GM19351 (cell line): ENCODE measurements around the gene TADA2B.

Source experiments
- ATAC-seq: cut with Tn5 transposase; IDR thresholded peaks from one replicate; pipeline ENCODE4 v1.9.1; 2021; ENCODE audit warnings: mild to moderate bottlenecking, moderate library complexity; ENCODE audit not compliant: unreplicated experiment

TADA2B gene, protein sequence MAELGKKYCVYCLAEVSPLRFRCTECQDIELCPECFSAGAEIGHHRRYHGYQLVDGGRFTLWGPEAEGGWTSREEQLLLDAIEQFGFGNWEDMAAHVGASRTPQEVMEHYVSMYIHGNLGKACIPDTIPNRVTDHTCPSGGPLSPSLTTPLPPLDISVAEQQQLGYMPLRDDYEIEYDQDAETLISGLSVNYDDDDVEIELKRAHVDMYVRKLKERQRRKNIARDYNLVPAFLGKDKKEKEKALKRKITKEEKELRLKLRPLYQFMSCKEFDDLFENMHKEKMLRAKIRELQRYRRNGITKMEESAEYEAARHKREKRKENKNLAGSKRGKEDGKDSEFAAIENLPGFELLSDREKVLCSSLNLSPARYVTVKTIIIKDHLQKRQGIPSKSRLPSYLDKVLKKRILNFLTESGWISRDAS

DNA sequence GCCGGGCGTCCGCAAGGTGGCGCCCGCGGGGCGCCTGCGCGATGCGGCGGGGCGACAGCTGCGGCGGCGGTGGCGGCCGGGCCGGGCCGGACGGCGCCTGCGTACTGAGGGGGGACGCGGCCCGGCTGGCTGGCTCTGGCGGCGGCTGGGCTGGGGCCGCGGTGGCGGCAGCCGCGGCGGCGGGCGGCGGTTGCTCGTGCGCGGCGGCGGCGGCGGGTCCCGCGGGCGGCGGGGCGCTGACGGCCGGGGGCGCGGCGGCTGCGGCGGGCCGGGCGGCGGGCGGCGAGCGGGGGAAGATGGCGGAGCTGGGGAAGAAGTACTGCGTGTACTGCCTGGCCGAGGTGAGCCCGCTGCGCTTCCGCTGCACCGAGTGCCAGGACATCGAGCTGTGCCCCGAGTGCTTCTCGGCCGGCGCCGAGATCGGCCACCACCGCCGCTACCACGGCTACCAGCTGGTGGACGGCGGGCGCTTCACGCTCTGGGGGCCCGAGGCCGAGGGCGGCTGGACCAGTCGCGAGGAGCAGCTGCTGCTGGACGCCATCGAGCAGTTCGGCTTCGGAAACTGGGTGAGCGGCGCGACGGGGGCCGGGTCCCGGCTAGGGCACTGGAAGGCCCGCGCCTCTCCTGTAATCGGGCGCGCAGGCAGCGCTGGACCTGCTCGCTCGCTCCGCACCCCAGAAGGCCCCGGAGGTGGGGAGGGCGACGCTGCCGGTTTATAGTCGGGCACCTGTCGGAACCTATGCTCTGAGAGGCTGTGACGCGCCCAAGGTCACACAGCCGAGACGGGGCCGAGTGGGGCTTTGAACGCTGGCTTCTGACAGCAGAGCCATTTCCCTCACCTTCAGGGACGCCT, at the start of gene TADA2B:
TADA2B (plus strand) TSS at position 89 of the 853 bp plus-strand sequence; CDS start at position 297, 208 bp downstream.
- peak; percentile 24 for ATAC-seq

DNA sequence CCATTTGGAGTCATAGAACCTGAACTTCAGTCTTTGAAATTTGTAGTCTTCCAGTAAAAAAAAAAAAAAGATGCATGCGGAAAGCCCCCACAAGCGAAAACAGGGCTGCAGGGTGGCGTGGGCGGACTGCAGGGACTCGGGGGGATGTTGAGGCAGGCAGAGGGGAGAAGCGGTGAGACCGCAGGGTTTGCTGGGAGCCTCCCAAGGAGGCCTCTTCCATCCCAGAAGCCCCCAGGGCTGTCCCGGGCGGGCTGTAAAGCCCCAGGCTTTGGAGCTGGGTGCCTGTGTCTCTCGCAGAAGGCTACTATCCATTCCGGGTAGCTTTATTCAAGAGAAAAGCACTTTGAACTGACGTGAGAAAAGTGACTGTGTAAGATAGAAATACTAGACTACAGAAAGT, 46.7 kb upstream of the TADA2B start:
- ATAC-seq = no peak

DNA sequence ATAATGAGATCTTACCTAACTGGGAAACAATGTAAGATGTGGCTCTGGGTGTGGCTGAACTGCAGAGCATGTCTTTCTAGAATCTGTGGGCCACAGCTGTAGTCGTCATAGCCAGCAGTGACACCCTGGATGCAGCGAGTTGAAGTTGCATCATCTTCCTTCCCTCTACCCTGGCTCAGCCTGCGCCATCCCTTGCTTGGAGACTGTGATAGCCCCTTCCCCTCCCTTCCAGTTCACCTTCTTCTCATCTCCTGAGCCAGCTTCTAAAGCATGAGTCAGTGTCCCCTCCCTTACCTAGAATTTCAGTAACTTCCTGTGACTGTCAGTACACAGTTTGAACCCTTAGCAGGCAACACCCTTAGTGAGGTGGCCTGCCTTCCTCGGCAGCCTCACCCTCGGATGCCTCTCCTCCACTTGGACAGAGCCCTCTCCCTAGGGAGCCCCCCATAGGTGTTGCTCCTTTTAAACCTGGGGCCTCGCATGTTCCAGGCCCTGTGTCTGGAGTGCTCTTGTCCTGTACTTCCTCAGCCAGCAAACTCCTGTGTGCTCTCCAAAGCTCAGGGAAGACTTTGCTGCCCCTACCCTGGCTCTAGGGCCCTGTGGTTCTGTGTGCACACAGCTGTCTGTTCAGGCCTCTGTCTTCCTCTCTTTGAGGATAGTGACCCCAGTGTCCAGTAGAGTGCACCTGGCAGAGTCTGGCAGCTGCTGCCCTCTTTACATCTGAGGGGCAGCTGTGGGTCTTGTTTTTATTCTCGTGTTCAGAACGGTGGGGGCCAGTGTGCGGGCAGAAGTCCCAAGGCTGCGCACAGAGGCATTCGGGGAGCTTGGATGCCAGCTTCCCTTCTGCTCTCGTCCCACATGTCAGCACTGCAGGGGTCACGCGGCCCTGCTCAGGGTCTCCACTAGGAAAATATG, 43.7 kb upstream of the TADA2B start:
- ATAC-seq = no peak

DNA sequence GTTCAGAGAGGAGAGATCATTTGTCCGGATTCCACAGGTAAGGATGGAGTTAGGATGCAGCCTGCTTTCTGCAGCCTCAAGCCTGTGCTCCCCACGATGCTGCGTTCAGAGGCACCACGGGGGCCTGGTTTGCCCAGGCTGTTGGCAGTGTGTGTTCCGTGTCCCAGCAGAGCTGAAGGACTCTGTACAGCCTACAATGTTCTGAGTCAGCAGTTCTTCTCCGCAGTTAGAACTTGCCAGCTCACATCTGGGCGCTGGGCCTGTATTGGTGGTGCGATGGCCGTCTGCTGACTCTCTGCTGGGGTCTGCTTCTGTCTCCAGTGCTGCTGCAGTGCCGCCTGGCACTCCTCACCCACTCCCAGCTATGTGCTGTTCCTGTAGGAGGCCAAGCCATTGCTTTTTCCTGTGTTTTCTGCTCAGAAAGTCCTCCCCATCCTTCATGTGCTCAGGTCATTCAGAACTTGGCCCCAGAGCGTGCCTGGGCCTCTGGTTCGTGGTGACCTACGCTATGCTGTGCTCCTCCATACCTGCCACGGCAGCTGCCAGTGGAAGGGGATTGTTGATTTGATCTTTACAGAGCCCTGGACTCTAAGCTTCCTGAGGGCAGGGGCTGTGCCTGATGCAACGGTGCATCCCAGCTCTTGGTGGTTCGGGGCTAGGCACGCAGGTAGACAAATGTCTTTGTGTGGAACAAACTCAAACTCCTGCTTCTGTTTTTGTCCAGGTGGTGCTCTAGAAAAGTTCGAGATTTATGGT, 42.6 kb upstream of the TADA2B start:
- ATAC-seq = no peak

DNA sequence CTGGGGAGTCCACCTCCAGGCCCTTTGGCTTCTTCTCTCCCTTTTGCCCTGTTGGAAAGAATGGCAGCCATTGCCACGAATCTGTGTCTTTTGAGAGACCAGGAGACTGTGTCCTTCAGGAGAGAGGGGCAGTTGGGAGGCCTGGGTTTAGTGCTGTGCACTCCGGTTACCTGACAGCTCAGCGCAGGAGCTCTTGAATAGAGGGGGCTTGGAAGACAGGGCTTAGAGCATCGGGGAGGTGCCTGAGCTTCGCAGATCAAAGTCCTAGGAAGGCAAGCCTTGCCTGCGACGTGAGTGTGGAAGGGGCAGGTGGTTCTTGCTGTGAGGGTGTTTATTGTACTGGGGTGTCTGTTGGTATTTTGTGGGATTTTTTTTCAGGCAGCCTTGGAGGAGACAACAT, 41.9 kb upstream of the TADA2B start:
- no peak for ATAC-seq

DNA sequence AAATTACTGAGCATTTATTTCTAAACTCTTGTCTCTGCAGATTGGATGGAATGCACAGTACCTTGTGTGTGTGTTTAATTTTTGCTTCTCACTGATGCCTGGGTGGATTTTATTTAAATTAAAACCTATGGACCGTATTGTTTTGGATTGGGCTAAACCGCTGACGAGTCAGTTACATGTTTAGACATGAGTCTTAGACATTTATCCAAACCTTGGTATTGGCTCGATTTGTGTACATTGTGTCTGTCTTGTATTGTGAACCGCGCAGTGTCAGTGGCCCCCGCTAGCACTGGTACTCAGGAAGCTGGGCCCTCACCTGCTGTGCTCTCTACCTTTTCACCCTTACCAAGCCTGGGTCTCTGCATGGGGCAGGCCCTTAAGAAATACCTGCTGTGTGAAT, 40.8 kb upstream of the TADA2B start:
- ATAC-seq = no peak

DNA sequence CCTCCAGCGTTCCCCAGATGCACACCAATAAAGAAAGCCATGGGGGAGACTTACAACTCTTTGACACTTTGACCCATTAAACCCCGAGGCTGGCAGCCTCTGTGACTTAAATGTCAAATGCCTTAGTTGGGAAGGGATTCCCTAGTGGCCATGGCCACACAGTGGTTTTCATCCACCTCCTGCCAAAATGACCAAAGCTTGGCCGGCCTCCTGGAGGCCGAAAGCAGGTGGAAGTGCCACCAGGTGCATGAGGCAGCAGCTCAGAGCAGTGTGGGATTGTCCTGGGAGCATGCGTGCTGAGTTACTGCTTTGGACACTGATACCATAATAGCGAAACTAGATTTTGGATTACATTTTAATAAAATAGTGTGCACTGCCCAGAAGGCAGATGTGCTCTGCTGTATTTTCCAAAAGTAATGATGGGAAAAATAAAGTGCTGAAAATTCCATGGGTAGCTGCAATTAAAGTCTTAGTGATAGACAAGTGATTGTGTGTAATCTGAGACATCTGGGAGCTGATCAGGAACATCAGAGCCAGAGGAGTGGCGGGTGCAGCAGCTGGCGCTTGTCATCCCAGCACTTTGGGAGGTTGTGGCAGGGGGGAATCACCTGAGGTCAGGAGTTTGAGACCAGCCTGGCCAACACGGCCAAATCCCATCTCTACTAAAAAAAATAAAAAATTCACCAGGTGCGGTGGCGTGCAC, 39.8 kb upstream of the TADA2B start:
- ATAC-seq = no peak

DNA sequence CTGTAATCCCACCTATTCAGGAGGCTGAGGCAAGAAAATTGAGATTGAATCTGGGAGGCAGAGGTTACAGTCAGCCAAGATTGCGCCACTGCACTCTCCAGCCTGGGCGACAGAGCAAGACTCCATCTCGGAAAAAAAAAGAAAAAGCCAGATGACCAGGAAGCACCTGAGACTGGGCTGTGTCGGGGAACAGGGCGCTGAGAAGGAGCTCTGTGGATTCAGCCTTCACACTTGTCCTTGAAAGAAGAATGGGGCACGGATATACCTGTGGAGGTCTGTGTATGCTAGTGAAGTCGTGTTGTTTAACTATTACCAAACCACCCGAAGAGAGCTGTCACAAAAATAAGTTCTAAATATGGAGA, 39.3 kb upstream of the TADA2B start:
- no peak for ATAC-seq

DNA sequence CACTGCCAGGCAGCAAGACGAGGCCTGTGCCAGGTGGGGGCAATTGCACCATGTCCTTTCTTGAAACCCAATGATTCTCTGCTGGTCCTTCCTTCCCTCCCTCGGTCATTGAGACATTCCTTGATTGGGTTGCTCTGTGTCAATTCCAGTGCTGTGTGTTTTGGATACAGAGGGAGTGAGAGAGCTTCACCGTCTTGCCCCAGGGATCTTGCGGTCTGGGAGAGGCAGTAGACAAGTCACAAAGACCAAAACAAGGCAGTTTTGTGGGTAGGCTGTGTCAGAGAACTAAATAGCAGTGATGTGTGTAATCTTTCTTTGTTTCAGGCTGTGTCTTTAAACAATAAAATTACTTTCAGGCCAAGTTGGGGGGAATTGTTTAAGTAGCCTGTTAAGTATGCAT, 38.8 kb upstream of the TADA2B start:
- no peak for ATAC-seq

DNA sequence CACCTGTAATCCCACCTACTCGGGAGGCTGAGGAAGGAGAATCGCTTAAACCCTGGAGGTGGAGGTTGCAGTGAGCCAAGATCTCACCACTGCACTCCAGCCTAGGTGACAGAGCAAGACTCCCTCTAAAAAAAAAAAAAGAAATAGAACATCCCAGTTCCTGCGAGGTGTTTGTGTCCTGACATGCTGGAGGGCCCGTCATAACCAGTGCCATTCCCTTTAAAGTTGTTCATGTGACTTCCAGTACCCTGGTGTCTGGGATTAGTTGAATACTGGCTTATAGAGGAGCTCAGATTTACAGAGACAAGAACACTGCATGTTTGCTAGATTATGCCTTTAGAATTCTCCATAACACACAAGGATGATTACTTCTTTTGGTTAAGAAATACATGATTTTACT, 37.6 kb upstream of the TADA2B start:
- no peak for ATAC-seq

DNA sequence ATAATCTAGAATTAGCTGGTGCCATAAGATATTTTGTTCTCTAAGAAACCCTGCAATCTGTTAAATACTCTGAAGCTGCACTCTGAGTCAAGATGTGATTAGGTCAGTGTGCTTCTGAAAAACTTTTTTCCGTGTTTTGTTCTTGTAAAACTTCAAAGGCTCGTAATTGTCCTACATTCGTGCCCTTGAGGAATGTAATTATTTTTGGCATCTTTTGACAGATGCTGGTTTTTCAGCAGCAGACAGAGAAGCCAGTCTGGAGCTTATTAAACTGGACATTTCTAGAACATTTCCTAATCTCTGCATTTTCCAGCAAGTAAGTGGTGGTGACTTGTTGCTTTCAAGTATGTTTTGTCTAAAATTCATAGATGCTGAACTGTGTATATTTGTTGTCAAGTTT, 36.8 kb upstream of the TADA2B start:
- ATAC-seq = no peak

DNA sequence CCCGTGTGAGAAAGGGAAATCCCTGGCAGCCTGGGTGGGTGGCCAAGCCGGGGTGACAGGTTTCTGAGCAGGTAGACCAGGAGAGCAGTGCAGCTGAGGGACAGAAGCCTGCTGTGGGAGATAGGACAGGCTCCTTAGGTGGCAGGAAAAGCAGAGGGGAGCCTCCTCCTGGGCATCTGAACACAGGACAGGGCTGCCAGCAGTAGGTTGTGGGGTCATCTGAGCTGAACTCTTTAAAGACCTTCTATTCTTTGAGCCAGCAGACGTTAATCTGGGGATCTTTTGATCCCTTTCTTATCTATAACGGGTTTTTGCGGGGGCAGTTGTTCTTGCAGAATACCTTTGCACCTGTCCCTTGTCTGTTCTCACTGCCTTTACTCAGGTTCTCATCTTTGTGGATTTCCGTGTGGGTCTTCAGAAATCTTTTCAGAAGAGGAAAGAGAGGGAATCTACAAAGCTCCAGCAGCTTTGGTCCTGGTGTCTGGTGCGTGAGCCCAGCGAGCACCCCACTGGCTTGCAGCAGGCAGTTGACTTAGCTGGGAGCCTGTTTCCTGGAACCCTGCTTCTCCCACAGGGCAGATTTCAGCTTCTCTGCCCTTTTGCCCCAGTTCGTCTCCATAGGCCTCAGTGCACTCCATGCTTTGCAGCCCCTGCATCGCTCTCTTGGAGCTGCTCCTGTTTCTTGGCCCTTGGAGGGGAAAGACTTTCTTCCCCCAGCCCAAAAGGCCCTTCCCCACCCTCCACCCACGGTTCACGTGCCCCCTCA, 35.8 kb upstream of the TADA2B start:
- no peak for ATAC-seq

DNA sequence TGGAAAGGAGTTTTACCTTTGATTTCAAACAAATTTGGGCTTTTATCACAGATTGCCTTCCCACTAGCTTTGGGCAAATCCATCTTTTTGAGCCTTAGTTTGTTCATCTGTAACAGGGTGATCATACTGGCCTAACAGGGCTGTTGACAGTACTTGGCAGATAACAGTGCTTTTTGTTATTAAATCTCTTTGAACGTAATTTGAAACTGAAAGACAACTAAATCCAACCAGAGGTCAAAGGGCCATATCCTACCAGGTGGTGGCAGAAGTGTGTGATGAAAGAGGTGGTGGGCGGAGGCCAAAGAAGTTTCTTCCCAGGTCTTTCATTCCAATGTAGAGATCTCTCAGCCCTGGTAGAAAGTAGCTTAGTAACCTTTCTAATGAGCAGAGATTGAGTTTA, 35.2 kb upstream of the TADA2B start:
- no peak for ATAC-seq

DNA sequence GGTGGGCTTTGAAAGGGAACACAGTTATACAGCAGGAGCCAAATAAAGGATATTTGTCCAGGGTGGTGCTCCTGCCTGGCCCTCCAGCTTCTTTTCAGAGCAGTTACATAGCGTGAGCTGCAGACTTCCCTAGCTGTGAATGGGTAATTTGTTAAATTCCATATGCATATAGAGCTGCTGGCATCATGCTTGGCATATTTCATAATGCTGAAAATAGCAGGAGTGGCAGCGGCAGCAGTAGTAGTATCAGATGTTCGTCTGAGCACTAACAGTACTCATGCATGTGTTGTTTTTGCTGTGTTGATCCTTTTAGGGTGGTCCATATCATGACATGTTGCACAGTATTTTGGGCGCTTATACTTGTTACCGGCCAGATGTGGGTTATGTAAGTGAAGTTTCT, 33.6 kb upstream of the TADA2B start:
- no peak for ATAC-seq

DNA sequence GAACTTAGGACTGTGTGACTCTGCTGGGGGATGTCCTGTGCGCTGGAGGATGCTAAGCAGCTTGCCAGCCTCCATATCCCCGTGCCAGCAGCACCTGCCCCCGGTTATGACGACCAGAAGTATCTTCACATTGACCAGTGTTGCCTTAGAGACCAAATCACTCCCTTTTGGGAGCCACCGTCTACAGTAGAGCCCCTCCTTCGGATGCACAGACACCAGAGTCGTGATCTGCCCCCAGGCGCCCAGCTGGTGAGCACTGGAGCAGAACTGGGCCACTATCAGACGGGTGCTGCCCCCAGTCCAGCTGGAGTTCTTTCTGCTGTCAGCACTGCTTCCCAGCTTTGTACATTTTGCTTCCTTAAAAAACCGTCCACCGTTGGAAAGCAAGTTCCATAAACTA, 30.0 kb upstream of the TADA2B start:
- no peak for ATAC-seq

DNA sequence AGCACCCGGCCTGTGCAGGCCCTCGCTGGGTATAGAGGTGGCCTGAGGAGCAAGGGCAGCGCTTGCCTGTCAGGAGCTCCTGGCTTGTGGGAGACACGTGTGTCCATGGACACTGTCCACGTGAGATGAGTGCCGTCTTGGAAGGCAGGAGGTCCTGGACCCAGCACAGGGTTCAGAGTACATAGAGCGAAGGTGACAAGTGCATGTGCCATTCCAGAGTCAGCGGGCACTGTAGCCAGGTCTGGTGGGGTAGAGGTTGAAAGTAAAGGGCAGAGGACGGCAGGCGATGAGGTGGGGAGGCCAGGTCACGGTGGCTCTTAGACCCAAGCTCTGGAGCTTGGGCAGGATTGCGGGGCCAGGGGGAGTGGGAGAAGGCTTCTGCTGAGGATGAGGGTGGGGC, 28.4 kb upstream of the TADA2B start:
- ATAC-seq = no peak

DNA sequence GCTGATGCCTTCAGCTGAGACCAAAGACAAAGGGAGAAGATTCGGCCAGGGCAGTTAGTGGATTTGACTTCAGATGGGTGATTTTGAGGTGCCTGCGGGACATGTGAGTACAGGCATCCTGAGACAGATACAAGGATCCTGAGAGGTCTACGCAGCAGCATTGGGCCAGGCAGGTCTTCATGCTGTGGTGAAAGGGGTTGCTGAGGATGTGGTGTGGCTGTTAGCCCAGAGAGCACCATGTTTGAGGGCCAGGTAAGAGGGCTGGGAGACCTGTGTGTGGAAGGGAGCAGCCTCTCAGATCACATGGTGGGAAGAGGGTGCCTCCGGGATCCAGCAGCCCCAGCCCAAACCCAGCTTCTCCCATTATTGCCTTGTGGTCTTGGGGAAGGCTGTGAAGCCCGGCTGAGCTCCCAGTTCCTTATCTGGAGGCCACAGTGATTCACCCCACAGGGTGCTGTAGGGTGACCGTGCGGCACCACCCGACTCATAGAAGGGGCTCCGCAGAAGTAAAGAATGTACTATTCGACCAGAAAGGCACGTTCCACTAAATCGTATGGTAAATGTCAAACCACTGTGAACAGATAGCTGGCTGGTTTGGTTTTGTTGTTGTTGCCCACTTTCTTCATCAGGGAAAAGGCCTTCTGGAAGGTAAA, 27.7 kb upstream of the TADA2B start:
- no peak for ATAC-seq

DNA sequence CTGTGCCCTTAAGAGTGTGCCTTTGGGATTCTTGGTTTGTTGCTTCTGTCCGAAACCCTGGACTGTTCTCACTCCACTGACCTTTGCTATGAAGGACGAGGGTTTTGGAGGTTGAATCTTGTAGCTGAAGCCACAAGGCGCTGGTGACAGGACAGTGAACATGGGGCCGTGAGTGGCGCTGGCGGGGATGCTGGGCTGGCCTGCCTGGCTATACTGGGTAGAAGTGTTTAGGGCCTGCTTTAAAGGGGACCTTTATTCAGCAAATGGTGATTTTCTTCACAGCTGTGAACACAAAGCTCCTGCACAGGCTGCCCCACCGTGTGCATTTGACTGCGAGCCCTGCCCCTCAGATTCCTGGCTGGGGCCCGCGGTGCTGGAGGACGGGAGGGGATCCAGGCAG, 27.1 kb upstream of the TADA2B start:
- ATAC-seq = no peak

DNA sequence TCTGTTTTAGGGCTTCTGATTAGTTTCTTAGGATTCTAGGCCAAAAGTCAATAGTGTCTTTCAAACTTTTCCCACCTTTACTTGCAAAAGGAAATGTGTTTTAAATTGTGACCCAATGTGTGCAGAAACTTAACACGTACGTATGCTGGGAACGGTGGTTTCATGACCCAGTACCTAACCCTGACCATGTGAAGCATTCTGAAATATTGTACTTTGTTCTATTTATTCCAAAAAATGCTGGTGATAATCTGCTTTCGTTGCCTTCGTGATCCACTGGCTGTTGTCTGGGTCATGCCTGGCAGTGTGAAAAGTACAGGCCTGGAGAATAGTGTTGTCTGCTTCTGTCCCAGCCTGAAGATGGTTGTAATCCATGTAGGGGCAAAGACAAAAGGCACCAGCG, 26.7 kb upstream of the TADA2B start:
- no peak for ATAC-seq
